Adrenal gland (tissue), 12 donors: Measurements from ENCODE around the gene ATP11A. TPM values are rescaled to one million over a fixed set of nuclear protein-coding genes. Genes with fewer than 3 reads are reported as not detected.

Experiments
- DNase-seq, 7 donors: peaks; one replicate each; pipeline ENCODE4 v3.0.0-alpha.2; 2019 to 2020
- H3K27ac ChIP-seq, 5 donors: fragments of 200-600 bp; sonication (generic) in 4 of 5; 1 replicate in 3 of 5; 2 replicates in 2 of 5; pipeline versions ENCODE4 v1.5.1 to v1.8.0; 2016 to 2020; ENCODE audit warnings: mild to moderate bottlenecking in 1 of 5
- H3K27me3 ChIP-seq: fragments of 200-600 bp; 2 replicates; pipeline ENCODE4 v1.8.0; 2021
- H3K36me3 ChIP-seq, 2 donors: fragments of 200-600 bp; replicated peaks in 1 of 2; 1 replicate in 1 of 2; 2 replicates in 1 of 2; pipeline versions ENCODE4 v1.5.1 to v1.8.0; 2018 to 2022
- H3K4me1 ChIP-seq, 2 donors: fragments of 200-600 bp; replicated peaks in 1 of 2; 1 replicate in 1 of 2; 2 replicates in 1 of 2; pipeline versions ENCODE4 v1.5.1 to v1.8.0; 2018 to 2021
- H3K4me3 ChIP-seq, 4 donors: fragments of 200-600 bp; sonication (generic) in 3 of 4; one replicate each; pipeline ENCODE4 v1.5.1; 2016 to 2018
- H3K9me3 ChIP-seq, 3 donors: fragments of 200-600 bp; sonication (generic) in 1 of 3; replicated peaks in 1 of 3; 1 replicate in 2 of 3; 2 replicates in 1 of 3; pipeline versions ENCODE4 v1.5.1 to v1.8.0; 2016 to 2021
- CTCF ChIP-seq, 6 experiments: fragments of 450-650 bp in 4 of 6; fragments of 200-600 bp in 2 of 6; sonication (generic) in 1 of 6; IDR thresholded peaks; 1 replicate in 5 of 6; 2 replicates in 1 of 6; pipeline versions ENCODE4 v1.5.1 to v1.8.0; 2016 to 2021; ENCODE audit warnings: antibody characterized with exemption in 6 of 6, mild to moderate bottlenecking in 2 of 6, moderate library complexity in 1 of 6
- POLR2A ChIP-seq, 2 donors: fragments of 450-650 bp; IDR thresholded peaks; one replicate each; pipeline ENCODE4 v1.6.1; 2017; ENCODE audit warnings: antibody characterized with exemption in 2 of 2, mild to moderate bottlenecking in 2 of 2, moderate library complexity in 1 of 2
- WGBS, 4 donors: extraction: QIAGEN DNeasy Blood & Tissue Kit in 2 of 4; methylation state at CpG; one replicate each; pipeline versions ENCODE4 v1.1.5 to v1.1.7; 2013 to 2017; 5-methylcytosine and 5-hydroxymethylcytosine counted together
- intact Hi-C, 2 donors: fragments of 100-400 bp; cut with DNase I; formaldehyde crosslinking; loops; one replicate each; pipeline versions ENCODE4 v1.14.1 to v1.15.0; 2022 to 2023
- polyA plus RNA-seq, 3 donors: library from polyadenylated mRNA; stranded (reverse); fragments of 200-250 nt in 2 of 3; fragments of 350-450 nt in 1 of 3; fragmentation: Illumina TruSeq in 1 of 3; extraction: RNeasy Lipid Tissue Mini Kit (QIAGEN cat#74804) in 1 of 3; gene quantifications; one replicate each; pipeline ENCODE4 v1.2.3, GENCODE V29; 2013 to 2014
- total RNA-seq, 9 donors: library from RNA; depleted of rRNA in 4 of 9; stranded (reverse); fragments of >200 nt in 4 of 9; fragments of 120-200 nt in 1 of 9; fragmentation: NEBNext Ultra II Directional in 1 of 9; extraction: Animal tissue kit (Norgen Biotek cat#: 25700) in 1 of 9; gene quantifications; one replicate each; pipeline versions ENCODE4 v1.1.0 to v1.2.4, GENCODE V29; 2013 to 2023
- donor health status: healthy with polysubstance abuse.
- donor health status: Bipolar disorder and iron deficiency.
- donor health status: DM: yes; HTN: yes; CAD: no.
- donor health status: DM: no; HTN: no; CAD: no.
- donor health status: DM: no; HTN: no; CAD: no.
- donor health status: DM: yes; HTN: yes; CAD: no.

ATP11A gene
- total and polyA plus RNA-seq, 12 donors, result 6.0 to 94.1 (median 29.8) TPM

DNA sequence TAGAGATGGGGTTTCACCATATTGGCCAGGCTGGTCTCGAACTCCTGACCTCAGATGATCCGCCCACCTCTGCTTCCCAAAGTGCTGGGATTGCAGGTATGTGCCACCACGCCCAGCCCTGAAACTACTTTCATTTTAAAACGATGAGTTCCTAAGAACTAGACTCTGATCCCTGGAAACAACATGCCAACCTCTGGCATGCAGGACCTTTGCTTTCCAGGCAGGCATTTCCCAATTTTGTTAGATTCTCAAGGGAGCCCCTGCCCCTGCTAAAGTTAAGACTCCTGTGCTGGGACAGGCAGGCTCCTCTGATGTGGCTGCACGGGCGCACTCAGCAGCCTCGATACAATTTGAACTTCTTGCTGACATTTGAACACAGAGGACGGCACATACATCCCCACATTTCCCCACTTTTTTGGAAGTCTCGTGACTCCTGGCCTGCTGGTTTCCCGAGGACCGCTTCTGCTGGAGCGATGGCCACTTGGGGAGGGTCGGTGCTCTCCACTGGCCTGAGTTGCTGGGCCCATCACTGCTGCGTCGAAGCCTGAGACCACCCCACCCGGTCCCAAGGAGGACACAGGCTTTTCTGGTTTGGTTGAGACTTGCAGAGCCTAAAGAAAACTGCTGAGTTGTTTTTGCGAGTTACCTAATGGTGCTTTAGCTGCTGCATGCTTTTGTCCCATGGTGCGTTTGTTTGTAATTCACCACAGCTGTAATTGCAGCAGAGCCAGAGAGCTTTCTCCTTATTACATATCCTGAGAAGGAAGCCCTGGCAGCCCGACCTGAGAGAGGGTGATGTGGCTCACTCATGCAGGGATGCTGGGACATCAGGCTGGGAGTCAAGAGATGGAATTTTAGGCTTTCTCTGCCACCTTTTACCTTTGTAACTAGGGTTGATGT is 8.2 kb downstream of the ATP11A start:
- peaks cover 6 to 10% of the 10 kb centered on the region in 2 donors for H3K4me1 ChIP-seq

GRCh38 chr13:112699322-112699918 is 9.6 kb downstream of the ATP11A start:
- TF ChIP-seq CTCF (IDR thresholded peaks at IDR 0.05), result no peak
- no peak overlapping the region for H3K27ac ChIP-seq
- DNase-seq, result peak in 1 of 7 donors; percentile 47
- intact Hi-C loops, result no loop called here
- H3K9me3 ChIP-seq, result no peaks in the 10 kb centered on the region
- H3K4me1 ChIP-seq, result peaks cover 7 to 10% of the 10 kb centered on the region in 2 donors
- no peaks in the 10 kb centered on the region for H3K27me3 ChIP-seq
- 78 to 88% (median 86%) methylated on average over 12 to 13 of the region's 13 CpGs for WGBS, 4 donors
- peaks cover 0 to 10% of the 10 kb centered on the region in 2 donors for H3K36me3 ChIP-seq
- no peak overlapping the region for H3K4me3 ChIP-seq

More for the DNA sequence above, 8.2 kb downstream of the ATP11A start:
- intact Hi-C loops, result no loop called here
- DNase-seq, result peak in 2 of 7 donors; percentile 8 to 45
- 68 to 80% (median 78%) methylated on average over 18 to 19 of the region's 19 CpGs for WGBS, 4 donors
- TF ChIP-seq CTCF (IDR thresholded peaks at IDR 0.05), result no peak
- TF ChIP-seq POLR2A (IDR thresholded peaks at IDR 0.05), result no peak
- no peaks in the 10 kb centered on the region for H3K27me3 ChIP-seq
- H3K4me3 ChIP-seq, result no peak overlapping the region
- H3K36me3 ChIP-seq, result peaks cover 0 to 10% of the 10 kb centered on the region in 2 donors
- H3K27ac ChIP-seq, result no peak overlapping the region
- H3K9me3 ChIP-seq, result no peaks in the 10 kb centered on the region

DNA sequence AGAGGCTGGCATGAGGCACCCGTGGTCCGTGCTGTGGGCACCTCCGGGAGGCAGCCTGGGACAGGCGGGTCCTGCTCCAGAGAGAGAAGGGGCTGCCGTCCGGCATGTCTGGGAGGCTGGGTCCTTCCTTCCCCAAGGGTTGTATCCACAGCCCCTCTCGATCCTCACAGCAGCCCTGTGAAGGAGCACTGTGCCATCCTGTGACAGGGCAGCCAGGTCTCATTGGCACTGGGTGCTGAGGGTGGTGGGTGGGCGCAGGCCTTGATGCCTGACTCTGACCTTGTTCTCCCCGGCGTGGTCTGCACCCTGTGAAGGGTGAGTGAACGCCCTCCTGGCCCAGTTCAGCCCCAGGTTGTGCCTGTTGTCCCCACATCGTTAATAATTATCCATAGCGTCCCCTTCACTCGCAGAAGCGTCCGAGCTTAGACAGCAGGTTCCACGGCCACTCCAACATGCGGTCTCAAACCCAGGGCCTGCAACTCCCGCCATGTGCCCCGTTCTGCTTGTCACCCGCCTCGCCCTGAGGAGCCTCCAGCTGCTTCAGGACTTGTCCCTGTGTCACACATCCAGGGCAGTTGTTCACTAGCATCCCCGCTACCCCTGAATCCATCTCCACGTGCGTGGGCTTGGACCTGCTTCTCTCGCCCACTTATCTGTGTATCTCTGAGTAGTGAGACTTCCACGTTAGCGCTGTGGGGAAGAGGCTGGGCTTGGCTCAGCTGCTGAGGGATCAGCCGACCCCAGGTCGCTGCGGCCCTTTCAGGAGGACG is 10.6 kb downstream of the ATP11A start:
- H3K36me3 ChIP-seq, result peaks cover 0 to 7% of the 10 kb centered on the region in 2 donors
- DNase-seq, result peak in 3 of 7 donors; percentile 3 to 48 (median 17)
- no peaks in the 10 kb centered on the region for H3K27me3 ChIP-seq
- H3K4me3 ChIP-seq, result no peak overlapping the region
- no peak overlapping the region for H3K27ac ChIP-seq
- TF ChIP-seq POLR2A (IDR thresholded peaks at IDR 0.05) (no peak), CTCF (IDR thresholded peaks at IDR 0.05) (no peak)
- H3K4me1 ChIP-seq, result peaks cover 9 to 13% of the 10 kb centered on the region in 2 donors
- H3K9me3 ChIP-seq, result no peaks in the 10 kb centered on the region
- 92 to 94% (median 93%) methylated on average over 27 to 32 of the region's 32 CpGs for WGBS, 4 donors
- intact Hi-C loops, result no loop called here
